Measurements from ENCODE around the gene SFMBT1. TPM values are rescaled to one million over a fixed set of nuclear protein-coding genes. Genes with fewer than 3 reads are reported as not detected.

The SFMBT1 gene
- total RNA-seq, 2 donors from 2014 or later, result 20.0 to 25.5 TPM

GRCh38 chr3:53009826-53010539, 35.9 kb downstream of the SFMBT1 start:
- peaks cover 8 to 11% of the 10 kb centered on the region in 2 donors for H3K4me1 Mint-ChIP-seq (ENCODE audit: low read depth in 2 of 2)
- H3K4me3 Mint-ChIP-seq, result no peak overlapping the region
- no peak overlapping the region for H3K27ac Mint-ChIP-seq
- H3K9me3 Mint-ChIP-seq, result no peaks in the 10 kb centered on the region
- no peaks in the 10 kb centered on the region for H3K27me3 Mint-ChIP-seq
- ATAC-seq, result no peak
- DNase-seq (ENCODE audit: low spot score), result no peak
- no peaks in the 10 kb centered on the region for H3K36me3 Mint-ChIP-seq

DNA sequence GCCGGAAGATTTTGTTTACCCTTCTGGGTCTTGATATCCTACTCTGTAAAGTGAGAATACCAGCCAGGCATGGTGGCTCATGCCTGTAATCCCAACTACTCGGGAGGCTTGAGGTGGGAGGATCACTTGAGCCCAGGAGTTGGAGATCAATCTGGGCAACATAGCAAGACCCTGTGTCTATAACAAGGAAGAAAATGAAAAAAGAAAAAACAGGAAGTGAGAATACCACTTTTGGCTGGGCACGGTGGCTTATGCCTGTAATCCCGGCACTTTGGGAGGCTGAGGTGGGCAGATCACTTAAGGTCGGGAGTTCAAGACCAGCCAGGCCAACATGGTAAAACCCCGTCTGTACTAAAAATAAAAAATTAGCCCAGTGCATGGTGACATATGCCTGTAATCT, 36.9 kb downstream of the SFMBT1 start:
- DNase-seq (ENCODE audit: low spot score), result no peak
- no peaks in the 10 kb centered on the region for H3K9me3 Mint-ChIP-seq
- no peak overlapping the region for H3K4me3 Mint-ChIP-seq
- no peak for ATAC-seq
- H3K27me3 Mint-ChIP-seq, result no peaks in the 10 kb centered on the region
- H3K36me3 Mint-ChIP-seq, result no peaks in the 10 kb centered on the region
- H3K27ac Mint-ChIP-seq, result no peak overlapping the region
- peaks cover 10 to 11% of the 10 kb centered on the region in 2 donors for H3K4me1 Mint-ChIP-seq (ENCODE audit: low read depth in 2 of 2)

DNA sequence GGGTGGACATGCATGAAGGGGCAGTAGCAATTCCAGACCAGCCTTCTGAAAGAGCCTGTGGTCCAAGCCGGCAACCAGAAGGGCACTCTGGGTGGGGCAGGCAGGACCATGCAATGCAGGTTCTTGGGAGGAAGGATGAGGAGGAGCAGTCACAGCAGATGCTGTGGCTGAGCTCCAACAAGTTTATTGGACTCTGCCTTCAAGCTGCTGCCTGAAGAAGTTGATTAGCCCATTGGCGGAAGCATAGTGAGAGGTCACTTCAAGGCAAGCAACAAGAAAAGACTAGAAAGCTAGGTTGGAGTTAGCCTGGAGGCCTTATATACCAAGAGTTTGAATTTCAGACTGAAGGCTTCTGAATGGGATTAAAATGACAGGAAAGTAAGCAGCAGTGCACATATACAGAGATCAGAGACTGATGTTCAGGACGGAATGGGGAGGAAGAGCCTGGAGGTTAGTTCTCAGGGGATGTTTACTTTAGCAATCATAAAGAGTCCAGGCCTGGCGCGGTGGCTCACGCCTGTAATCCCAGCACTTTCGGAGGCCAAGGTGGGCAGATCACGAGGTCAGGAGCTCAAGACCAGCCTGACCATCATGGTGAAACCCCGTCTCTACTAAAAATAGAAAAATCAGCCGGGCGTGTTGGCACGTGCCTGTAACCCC, 39.9 kb downstream of the SFMBT1 start:
- ATAC-seq (no peak), DNase-seq (ENCODE audit: low spot score) (no peak)
- Mint-ChIP-seq H3K27ac (no peak overlapping the region), H3K9me3 (no peaks in the 10 kb centered on the region), H3K27me3 (no peaks in the 10 kb centered on the region), H3K4me3 (no peak overlapping the region), H3K4me1 (ENCODE audit: low read depth in 2 of 2) (peaks cover 5 to 12% of the 10 kb centered on the region in 2 donors), H3K36me3 (no peaks in the 10 kb centered on the region)

GRCh38 chr3:53005338-53005737, 40.5 kb downstream of the SFMBT1 start:
- Mint-ChIP-seq H3K4me1 (ENCODE audit: low read depth in 2 of 2) (peaks cover 5 to 10% of the 10 kb centered on the region in 2 donors), H3K9me3 (no peaks in the 10 kb centered on the region), H3K27ac (peak overlapping the region in 1 of 2 donors; percentile 28), H3K27me3 (no peaks in the 10 kb centered on the region), H3K36me3 (no peaks in the 10 kb centered on the region), H3K4me3 (no peak overlapping the region)
- DNase-seq (ENCODE audit: low spot score) (no peak), ATAC-seq (no peak)

- ATAC-seq (no peak), DNase-seq (ENCODE audit: low spot score) (no peak)
- Mint-ChIP-seq H3K9me3 (no peaks in the 10 kb centered on the region), H3K27ac (no peak overlapping the region), H3K27me3 (no peaks in the 10 kb centered on the region), H3K36me3 (no peaks in the 10 kb centered on the region), H3K4me3 (no peak overlapping the region), H3K4me1 (ENCODE audit: low read depth in 2 of 2) (peaks cover 0 to 8% of the 10 kb centered on the region in 2 donors)
These were observed 42.6 kb downstream of the SFMBT1 start for GRCh38 chr3:53003320-53003719.

GRCh38 chr3:52998771-52999513, 46.9 kb downstream of the SFMBT1 start:
- peaks cover 0 to 6% of the 10 kb centered on the region in 2 donors for H3K4me1 Mint-ChIP-seq (ENCODE audit: low read depth in 2 of 2)
- no peak overlapping the region for H3K27ac Mint-ChIP-seq
- H3K36me3 Mint-ChIP-seq, result no peaks in the 10 kb centered on the region
- no peak overlapping the region for H3K4me3 Mint-ChIP-seq
- no peak for DNase-seq (ENCODE audit: low spot score)
- ATAC-seq, result no peak
- no peaks in the 10 kb centered on the region for H3K27me3 Mint-ChIP-seq
- no peaks in the 10 kb centered on the region for H3K9me3 Mint-ChIP-seq

DNA sequence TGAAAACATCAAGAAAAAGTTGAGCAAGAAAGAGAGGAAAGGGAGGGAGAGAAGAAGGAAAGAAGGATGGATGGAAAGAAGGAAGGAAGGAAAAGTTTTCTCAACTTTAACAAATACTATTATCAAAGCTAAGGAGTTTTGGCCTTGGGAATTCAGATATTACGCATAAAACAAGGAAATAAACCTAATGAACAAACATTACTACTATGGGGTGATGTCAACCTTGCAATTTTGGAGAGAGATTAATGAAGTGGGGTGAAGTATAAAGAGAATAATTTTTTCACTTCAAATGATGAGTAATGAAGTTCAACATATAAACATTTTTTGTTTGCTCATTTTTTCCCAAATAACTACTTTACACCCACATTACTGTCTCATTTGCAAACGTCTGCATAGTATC, 55.2 kb downstream of the SFMBT1 start:
- H3K4me3 Mint-ChIP-seq, result no peak overlapping the region
- no peak overlapping the region for H3K27ac Mint-ChIP-seq
- H3K36me3 Mint-ChIP-seq, result no peaks in the 10 kb centered on the region
- no peaks in the 10 kb centered on the region for H3K27me3 Mint-ChIP-seq
- DNase-seq (ENCODE audit: low spot score) (no peak), ATAC-seq (no peak)
- H3K4me1 Mint-ChIP-seq (ENCODE audit: low read depth in 2 of 2), result peaks cover 4% of the 10 kb centered on the region in 2 donors
- no peaks in the 10 kb centered on the region for H3K9me3 Mint-ChIP-seq

GRCh38 chr3:52986938-52987337, 58.9 kb downstream of the SFMBT1 start:
- H3K4me3 Mint-ChIP-seq, result no peak overlapping the region
- H3K27ac Mint-ChIP-seq, result no peak overlapping the region
- H3K4me1 Mint-ChIP-seq (ENCODE audit: low read depth in 2 of 2), result peaks cover 18 to 19% of the 10 kb centered on the region in 2 donors
- DNase-seq (ENCODE audit: low spot score) (no peak), ATAC-seq (no peak)
- H3K9me3 Mint-ChIP-seq, result no peaks in the 10 kb centered on the region
- H3K27me3 Mint-ChIP-seq, result no peaks in the 10 kb centered on the region
- no peaks in the 10 kb centered on the region for H3K36me3 Mint-ChIP-seq

- Mint-ChIP-seq H3K27me3 (no peaks in the 10 kb centered on the region), H3K27ac (no peak overlapping the region), H3K4me3 (no peak overlapping the region), H3K36me3 (no peaks in the 10 kb centered on the region), H3K4me1 (ENCODE audit: low read depth in 2 of 2) (peaks cover 19% of the 10 kb centered on the region in 2 donors), H3K9me3 (no peaks in the 10 kb centered on the region)
- ATAC-seq (no peak), DNase-seq (ENCODE audit: low spot score) (no peak)
These were observed 59.8 kb downstream of the SFMBT1 start for GRCh38 chr3:52986049-52986448.

- Mint-ChIP-seq H3K9me3 (no peaks in the 10 kb centered on the region), H3K27ac (peak overlapping the region; percentile 11 to 67), H3K27me3 (no peaks in the 10 kb centered on the region), H3K4me3 (peak overlapping the region; percentile 41), H3K36me3 (no peaks in the 10 kb centered on the region), H3K4me1 (ENCODE audit: low read depth in 2 of 2) (peaks cover 16 to 19% of the 10 kb centered on the region in 2 donors)
- ATAC-seq (no peak), DNase-seq (ENCODE audit: low spot score) (no peak)
These were observed 62.0 kb downstream of the SFMBT1 start for GRCh38 chr3:52983828-52984227.

DNA sequence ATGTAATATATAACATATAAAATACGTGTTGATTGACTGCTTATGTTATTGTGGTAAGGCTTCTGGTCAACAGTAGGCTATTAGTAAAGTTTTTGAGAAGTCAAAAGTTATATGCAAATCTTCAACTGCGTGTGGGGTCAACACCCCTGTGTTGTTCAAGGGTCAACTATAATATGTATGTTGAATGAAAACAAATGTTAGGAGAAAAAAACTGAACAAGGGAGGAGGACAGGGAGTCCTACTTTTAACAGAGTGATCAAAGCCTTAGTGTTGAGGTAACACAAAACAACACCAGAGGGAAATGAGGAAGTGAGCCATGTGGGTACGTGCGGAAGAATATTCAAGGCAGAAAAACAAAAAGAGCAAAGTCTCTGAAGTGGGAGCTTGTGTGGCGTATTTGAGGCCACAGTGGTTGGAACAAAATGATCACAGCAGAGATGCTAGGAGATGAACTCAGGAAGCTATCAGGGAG, 62.5 kb downstream of the SFMBT1 start:
- H3K36me3 Mint-ChIP-seq, result no peaks in the 10 kb centered on the region
- H3K4me1 Mint-ChIP-seq (ENCODE audit: low read depth in 2 of 2), result peaks cover 16 to 19% of the 10 kb centered on the region in 2 donors
- no peaks in the 10 kb centered on the region for H3K27me3 Mint-ChIP-seq
- H3K9me3 Mint-ChIP-seq, result no peaks in the 10 kb centered on the region
- ATAC-seq (peak; percentile 41 to 60), DNase-seq (ENCODE audit: low spot score) (no peak)
- H3K4me3 Mint-ChIP-seq, result peak overlapping the region; percentile 41
- peak overlapping the region; percentile 11 to 67 for H3K27ac Mint-ChIP-seq

DNA sequence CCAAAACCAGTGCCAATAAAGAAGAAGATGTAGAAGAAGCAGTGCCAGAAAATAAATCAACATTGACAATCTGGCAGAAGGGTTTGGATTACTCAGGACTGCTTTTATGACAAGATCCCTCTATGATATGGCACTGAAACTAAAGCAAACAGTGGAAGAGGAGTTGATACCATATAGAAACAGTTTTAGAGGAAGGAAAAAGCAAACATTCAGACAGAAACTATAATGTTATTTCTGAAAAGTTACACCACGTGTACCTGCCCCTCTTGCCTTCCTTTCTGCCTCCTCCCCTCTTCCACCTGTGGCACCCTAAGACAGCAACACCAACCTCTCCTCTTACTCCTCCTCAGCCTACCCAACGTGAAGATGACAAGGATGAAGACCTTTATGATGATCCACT, 63.0 kb downstream of the SFMBT1 start:
- Mint-ChIP-seq H3K4me3 (no peak overlapping the region), H3K27me3 (no peaks in the 10 kb centered on the region), H3K27ac (peak overlapping the region; percentile 11 to 67), H3K9me3 (no peaks in the 10 kb centered on the region), H3K36me3 (no peaks in the 10 kb centered on the region), H3K4me1 (ENCODE audit: low read depth in 2 of 2) (peaks cover 19 to 20% of the 10 kb centered on the region in 2 donors)
- ATAC-seq (no peak), DNase-seq (ENCODE audit: low spot score) (no peak)

GRCh38 chr3:52979190-52979983, 66.5 kb downstream of the SFMBT1 start:
- DNase-seq (ENCODE audit: low spot score), result no peak
- Mint-ChIP-seq H3K4me1 (ENCODE audit: low read depth in 2 of 2) (peaks cover 19 to 26% of the 10 kb centered on the region in 2 donors), H3K36me3 (no peaks in the 10 kb centered on the region), H3K9me3 (no peaks in the 10 kb centered on the region), H3K27me3 (no peaks in the 10 kb centered on the region), H3K27ac (no peak overlapping the region), H3K4me3 (no peak overlapping the region)
- ATAC-seq, result no peak
